NCI-H526 (cell line): Measurements from ENCODE around the gene SYT3.

Source experiments
- DNase-seq, 2 experiments: peaks; one replicate each; lab custom pipeline; 2025; lab: John Stamatoyannopoulos, UW

SYT3 gene

DNA sequence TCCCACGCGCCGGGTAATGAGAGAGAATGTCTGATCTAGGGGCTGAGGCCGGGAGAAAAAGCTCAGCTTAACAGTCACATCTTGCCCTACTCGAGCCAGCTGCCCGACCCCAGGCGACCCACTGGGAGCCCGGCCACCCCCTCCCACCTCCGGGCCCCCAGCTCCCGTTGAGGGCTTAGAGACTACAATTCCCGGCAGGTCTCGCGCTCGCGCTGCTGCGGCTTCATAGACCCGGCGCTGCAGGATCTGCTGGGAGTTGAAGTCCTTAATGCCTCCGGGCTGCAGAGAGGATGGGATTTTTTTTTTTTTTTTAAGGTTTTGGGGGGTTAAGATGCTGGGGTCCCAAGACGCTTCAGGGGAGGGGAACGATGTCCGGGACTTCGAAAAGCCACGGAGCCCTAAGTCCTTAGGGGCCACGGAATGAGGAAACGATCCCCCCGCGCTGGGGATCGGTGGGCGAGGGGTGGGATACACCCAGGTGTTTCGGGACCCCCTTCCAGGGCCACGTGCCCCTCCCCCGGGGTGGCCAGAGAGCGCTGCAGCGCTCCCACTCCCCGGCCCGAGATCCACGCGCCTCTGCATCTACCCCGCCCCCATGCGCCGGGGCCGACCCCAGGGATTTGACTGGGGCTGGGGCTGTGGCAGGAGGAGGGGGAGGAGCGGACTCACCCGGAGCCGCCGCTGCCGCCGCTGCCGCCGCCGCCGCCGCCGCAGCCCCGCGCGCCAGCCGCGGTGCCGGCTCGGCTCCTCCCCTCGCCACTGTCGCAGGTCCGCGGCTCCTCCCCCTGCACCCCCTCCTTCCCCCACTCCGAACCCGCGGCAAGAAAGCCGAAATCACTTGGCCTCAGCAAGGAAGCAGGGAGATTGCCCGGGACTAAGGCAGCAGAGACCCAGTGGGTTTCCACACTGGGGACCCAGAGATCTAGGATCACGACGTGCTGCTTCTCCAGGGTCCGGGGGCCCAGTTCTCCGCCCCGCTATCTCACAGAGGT lies at the start of gene SYT3:
TSS of gene SYT3 (minus strand) at position 761 of the 992 bp plus-strand sequence. CDS start 2,470 bp downstream, outside the sequence.
- peak in 1 of 2 experiments; percentile 40 for DNase-seq

DNA sequence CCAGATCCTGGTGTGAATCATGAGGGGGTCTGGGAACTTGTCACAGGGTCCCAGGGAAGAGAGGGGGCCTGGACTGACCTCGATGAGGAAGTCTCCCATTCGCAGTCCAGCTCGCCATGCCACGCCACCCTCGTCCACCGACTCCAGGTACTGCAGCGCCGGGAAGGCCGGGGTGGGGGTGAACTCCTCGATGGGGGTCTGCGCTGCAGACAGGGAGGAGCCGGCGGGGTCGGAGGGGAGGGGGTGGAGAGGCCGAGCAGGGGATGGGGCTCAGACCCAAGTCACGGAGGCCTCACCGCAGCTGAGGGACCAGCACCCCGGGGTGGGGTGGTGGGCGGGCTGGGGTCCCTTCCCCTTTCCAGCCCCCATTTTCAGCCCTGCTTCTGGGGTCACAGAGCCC lies 49.1 kb upstream of the SYT3 start:
- no peak for DNase-seq

GRCh38 chr19:50686310-50687032 lies 46.8 kb upstream of the SYT3 start:
- no peak for DNase-seq

DNA sequence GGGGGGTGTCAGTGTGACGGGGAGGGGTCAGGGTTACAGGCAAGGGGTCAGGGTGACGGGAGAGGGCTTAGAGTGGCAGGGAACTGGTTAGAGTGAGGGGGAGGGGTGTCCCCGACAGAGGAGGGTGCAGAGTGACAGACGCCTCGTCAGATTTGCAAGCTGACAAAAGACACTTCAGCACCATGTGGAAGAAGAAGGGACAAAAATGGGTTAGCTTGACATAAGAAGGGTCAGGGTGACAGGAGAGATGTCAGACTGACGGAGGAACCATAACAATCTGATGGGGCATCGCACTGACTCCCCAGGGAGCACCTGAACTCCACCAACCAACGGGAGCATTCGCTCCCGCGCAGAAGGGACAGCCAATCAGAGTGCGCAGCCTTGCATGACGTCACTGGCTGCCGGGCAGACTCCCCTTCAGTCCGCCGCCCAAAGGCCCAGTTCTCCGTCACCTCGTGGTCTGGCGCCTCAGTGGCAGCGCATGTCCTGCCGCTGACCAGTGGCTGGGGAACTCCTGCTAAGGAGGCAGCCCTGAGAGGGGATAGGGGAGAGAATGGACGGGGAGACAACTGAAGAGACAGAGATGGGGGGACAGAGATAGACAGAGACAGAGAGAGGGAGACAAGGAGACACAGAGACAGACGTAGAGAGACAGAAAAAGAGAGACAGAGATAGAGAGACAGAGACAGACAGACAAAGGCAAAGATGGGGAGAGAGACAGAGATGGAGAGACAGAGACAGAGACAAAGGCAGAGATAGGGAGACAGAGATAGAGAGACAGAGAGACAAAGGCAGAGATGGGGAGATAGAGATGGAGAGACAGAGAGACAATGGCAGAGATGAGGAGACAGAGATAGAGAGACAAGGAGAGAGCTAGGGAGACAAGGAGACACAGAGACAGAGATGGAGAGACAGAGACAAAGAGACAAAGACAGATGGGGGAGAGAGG lies 39.8 kb upstream of the SYT3 start:
- peak; percentile 25 to 80 for DNase-seq

GRCh38 chr19:50678323-50678722 lies 38.6 kb upstream of the SYT3 start:
- DNase-seq = no peak

- DNase-seq = no peak
Measured at GRCh38 chr19:50677636-50678035, 38.0 kb upstream of the SYT3 start.

DNA sequence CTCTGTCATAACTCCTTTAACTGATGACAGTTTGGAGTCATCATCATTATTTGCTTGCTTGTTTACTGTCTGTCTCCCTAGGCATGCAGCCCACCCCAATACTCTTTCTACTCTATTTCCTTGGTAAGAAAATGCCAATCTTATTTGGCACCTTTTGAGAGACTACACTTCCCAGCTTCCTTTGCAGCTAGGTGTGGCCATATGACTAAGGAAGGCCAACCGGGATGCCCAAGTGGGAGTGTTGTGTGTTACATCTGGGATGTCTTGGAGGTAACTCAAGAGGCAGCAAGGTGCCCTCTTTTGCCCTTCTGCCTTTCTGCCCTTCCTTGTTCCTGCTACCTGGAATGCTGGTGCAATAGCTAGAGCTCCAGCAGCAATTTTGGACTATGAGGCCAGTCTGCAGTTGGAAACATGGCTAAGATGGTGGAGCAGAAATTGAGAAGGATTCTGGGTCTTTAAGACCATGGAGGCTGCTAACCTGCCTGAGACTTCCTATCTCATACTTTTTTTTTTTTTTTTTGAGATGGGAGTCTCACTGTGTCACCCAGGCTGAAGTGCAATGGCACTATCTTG lies 37.0 kb upstream of the SYT3 start:
- DNase-seq = no peak

GRCh38 chr19:50673118-50673517 lies 33.4 kb upstream of the SYT3 start:
- no peak for DNase-seq

DNA sequence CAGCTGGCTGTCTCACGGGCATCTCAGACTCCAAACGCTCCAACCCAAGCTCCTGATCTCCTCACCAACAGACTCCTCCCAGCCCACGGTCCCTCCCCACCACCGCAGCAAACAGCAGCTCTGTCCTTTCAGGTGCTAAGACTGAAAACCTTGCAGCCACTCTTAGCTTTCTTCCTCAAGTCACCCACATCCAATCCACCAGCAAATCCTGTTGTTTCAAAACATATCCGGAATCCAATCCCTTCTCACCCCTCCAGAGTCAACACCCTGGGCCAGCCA lies 30.4 kb upstream of the SYT3 start:
- DNase-seq = no peak

- DNase-seq = peak in 1 of 2 experiments; percentile 22
Measured at GRCh38 chr19:50669302-50670101, 29.8 kb upstream of the SYT3 start.

DNA sequence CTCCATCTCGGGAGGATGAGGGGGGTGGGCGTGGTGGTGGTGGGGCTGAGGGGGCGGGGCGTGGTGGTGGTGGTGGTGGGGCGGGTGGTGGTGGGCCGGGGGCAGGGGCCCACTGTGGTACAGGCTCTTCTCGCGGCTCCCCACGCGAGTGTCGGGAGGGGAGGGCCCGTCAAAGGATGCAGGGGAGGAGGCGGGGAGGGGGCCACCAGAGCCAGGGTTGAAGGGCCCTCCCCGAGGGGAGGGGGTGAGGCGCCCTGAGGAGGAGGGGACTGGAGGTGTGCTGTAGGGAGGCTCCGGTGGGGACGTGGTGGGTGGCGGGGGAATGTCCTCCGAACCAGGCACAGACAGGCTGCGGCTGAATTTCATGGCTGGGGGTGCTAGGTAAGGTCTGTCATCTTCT lies 29.2 kb upstream of the SYT3 start:
- DNase-seq = no peak

DNA sequence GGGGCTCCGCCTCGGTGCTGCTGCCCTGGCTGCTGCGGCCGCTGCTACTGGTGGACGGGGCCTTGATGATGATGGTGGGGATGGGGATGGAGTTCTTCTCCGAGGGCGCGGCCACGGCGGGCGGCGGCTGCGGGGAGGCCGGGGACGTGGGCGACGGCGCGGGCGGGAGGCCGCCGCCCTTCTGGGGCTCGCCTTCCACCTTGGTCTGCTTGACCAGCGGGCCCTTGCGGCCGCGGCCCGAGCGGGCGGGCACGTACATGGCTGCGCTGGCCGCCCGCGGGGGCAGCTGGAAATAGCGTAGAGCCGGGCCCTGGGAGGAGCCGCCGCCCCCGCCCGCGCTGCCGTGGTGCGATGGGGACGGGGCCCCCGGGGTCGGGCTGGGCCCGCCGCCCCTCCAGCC lies 28.7 kb upstream of the SYT3 start:
- no peak for DNase-seq

GRCh38 chr19:50667759-50668231 lies 28.1 kb upstream of the SYT3 start:
- no peak for DNase-seq

DNA sequence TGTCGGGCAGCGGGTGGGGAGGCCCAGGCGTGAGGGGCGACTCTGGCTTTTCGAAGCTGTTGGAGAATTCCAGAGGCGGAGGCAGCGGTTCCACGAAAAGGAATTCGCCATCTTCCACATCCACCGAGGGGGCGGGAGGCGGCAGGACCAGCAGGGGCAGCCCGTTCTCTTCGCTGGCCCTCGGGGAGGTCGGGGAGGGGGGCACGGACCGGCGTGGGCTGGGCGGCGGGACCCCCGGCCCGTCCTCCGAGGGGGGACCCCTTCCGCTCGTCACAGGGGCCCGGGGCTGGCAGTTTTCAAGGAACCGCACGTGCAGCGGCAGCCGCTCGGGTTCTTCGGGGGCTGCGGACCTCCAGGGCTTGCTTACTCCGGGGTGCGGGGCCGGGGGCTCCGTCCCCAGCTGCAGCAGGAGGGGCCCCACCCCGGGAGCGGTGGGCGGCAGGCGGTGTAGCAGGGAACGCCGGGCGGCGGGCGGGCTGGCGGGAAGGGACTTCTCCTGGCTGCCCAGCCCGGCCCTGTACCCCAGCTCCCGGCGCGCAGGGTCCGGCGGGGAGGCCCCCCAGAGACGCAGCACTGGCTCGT lies 27.6 kb upstream of the SYT3 start:
- DNase-seq = no peak

GRCh38 chr19:50666346-50667176 lies 26.9 kb upstream of the SYT3 start:
- DNase-seq = no peak

GRCh38 chr19:50664204-50664603 lies 24.5 kb upstream of the SYT3 start:
- DNase-seq = no peak

GRCh38 chr19:50663482-50663790 lies 23.8 kb upstream of the SYT3 start:
- DNase-seq = no peak

DNA sequence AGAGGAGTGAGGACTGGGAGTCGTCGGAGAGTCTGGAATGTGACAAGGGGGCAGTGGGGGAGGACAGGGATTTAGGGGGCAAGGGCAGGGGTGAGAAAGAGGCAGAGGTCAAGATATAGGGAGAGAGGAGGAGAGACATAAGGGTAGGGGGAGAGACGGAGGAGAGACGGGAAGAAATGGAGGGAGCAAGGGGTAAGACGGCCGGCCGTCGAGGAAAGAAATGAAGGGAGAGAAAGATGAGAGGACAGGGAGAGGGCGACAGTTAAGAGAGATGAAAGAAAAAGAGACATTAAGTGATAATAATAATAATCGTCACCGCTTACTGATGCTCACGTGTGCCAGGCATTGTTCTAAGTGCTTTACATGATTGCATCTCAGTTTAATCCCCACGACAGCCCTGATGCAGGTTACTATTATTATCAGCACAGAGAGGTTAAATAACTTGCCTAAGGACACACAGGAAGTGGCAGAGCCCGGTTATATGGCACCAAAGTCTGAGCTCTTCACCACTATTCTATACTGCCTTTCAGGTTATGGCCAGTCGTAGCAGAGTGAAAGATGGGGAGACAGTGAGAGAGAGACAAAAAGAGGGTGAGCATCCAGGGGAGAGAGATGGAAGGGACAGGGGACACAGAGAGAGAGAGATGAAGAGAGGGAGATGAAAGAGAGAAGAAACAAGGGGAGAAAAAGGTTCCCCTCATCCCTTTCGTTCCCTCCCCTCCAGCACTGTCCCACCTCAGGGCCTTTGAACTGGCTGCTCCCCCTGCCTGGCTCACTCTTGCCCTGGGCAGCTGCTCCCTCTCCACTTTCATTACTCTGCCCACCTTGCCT lies 23.2 kb upstream of the SYT3 start:
- DNase-seq = no peak
